T follicular helper cell (primary cell): Measurements from ENCODE around the gene TK1.
"Not testable (repeated sequence)": the region's sequence is repeated elsewhere in the genome, so short reads cannot be mapped to it uniquely, and the experiment has no call there.

Source experiments
- DNase-seq: peaks from one replicate; pipeline ENCODE4 v3.0.0-alpha.2; 2020; ENCODE audit warnings: low read depth
- total RNA-seq, 2 experiments: gene quantifications; one replicate each; lab custom pipeline; 2026; lab: John Stamatoyannopoulos, UW

Gene TK1, protein sequence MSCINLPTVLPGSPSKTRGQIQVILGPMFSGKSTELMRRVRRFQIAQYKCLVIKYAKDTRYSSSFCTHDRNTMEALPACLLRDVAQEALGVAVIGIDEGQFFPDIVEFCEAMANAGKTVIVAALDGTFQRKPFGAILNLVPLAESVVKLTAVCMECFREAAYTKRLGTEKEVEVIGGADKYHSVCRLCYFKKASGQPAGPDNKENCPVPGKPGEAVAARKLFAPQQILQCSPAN
- total RNA-seq: 0.18 to 1.00 reads per million in 2 experiments

DNA sequence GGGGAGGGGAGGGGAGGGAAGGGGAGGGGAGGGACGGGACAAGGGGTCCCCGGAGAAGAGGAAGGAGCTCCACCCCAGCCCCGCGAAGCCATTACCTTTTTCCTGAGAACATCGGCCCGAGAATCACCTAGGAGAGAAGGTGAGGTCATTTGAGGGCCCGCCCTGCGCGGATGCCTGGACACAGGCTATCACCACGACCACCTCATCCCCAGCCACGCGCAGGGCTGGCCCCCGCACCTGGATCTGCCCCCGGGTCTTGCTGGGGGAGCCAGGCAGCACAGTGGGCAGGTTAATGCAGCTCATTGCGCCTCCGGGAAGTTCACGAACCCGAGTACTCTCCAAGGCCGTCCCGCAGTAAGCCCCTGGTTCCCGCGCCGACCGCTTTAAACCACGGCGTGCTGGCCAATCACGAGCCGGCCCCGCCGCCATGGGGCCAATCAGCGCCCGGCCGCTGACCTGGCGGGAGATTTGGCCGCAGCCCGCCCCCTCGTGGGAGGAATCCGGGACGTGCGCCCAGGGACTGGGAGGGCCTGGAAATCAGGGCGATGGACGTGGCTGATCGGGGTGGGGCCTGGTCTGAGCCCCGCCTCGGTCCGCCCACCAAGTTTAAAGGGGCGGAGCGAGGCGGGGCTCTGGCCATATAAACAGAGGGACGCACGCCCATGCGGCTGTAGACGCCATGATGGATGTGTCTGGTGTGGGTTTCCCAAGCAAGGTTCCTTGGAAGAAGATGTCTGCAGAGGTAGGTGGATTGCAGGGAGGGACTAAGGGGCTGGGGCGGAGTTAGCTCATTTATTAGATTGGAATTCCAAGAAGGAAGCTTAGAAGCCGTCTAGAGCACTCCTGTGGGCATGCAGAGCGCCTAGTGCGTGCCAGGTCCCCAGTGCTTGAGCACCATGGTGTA, at the start of gene TK1, which contains the start of gene AFMID:
Gene TK1, minus strand, starts transcription at position 361 of the 904 bp plus-strand sequence. Its CDS starts 58 bp downstream, at position 303.
Gene AFMID, plus strand, starts transcription at position 671 of the 904 bp plus-strand sequence. Its CDS starts 9 bp downstream, at position 680.
- DNase-seq: peak; percentile 57

DNA sequence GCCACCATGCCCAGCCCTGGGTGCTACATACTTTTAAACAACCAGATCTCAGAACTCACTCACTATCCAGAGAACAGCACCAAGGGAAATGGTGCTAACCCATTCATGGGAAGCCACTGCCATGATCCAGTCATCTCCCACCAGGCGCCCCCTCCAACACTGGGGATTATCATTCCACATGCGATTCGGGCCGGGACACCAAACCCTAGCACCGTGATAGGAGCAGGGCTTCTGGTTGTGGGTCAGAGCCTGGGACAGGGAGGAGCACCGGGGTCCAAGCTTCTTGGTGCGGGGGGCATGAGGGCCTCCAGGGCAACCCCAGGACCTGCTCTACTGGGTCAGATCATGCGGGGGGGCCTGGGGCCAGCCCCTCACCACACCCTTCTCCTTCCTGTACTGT, 49.0 kb upstream of the TK1 start:
- DNase-seq: no peak

DNA sequence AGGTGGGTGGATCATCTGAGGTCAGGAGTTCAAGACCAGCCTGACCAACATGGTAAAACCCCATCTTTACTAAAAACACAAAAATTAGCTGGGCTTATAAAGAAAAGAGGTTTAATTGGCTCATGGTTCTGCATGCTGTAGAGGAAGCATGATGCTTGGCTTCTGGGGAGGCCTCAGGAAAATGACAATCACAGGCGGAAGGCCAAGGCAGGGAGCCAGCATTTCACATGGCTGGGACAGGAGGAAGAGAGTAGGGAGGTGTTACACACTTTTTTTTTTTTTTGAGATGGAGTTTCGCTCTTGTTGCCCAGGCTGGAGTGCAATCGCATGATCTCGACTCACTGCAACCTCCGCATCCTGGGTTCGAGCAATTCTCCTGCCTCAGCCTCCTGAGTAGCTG, 48.2 kb upstream of the TK1 start:
- not testable (repeated sequence) for DNase-seq

DNA sequence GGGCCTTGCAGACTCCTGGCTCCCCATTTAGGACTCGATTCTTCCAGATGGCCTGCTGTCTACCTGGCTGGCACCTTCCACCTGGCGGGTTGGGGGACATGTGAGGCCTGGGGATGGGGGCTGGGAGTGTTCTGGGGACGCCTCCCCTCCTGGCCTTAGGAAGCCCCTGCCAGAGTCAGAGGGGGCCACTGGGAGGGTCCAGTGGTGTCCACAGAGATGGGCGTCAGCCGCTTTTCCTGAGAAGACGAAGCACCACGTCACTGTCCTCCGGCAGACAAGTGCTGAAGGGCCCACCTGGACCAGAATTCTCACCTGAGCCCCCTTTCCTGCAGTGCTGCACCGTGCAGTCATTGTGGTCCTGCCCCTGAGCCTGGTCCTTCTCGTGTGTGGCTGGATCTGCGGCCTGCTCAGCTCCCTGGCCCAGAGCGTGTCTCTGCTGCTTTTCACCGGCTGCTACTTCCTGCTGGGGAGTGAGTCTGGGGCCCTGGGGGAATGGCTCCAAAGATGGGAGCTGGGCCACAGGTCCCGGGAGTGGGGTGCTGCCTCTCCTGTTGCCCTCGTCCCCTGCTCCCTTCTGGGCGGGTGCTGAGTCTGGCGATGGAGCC, 47.5 kb upstream of the TK1 start:
- no peak for DNase-seq

DNA sequence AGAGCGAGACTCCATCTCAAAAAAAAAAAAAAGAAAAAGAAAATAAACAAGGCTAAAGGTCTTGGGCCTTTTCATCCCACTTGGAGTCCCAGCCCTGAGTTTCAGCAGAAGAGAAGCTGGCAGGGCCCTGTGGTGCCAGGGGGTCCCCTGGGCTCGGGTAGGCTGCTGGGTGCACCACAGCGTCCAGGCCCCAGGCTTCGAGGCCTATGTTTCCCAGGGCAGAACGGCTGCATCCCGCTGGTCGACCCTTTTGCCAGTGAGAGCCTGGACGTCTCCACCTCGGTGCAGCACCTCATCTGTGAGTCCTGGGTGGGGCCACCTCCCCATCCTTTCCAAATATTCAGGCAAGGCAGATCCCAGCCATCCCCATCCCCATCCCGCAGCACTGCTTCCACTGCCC, 46.8 kb upstream of the TK1 start:
- no peak for DNase-seq

DNA sequence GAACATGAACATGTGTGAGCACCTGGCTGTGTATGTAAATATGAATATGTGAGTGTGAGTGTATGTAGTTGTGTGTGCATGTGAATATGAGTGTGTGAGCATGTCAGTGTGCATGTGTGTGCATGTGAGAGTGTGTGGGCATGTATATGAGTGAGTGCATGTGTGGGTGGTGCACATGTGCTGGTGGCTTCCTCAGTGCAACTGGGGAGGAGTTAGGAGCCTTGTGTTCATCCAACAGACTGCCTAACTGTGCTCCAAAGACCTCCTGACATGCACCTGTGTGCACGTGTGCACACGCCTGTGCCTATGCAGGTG, 46.0 kb upstream of the TK1 start:
- DNase-seq: no peak

DNA sequence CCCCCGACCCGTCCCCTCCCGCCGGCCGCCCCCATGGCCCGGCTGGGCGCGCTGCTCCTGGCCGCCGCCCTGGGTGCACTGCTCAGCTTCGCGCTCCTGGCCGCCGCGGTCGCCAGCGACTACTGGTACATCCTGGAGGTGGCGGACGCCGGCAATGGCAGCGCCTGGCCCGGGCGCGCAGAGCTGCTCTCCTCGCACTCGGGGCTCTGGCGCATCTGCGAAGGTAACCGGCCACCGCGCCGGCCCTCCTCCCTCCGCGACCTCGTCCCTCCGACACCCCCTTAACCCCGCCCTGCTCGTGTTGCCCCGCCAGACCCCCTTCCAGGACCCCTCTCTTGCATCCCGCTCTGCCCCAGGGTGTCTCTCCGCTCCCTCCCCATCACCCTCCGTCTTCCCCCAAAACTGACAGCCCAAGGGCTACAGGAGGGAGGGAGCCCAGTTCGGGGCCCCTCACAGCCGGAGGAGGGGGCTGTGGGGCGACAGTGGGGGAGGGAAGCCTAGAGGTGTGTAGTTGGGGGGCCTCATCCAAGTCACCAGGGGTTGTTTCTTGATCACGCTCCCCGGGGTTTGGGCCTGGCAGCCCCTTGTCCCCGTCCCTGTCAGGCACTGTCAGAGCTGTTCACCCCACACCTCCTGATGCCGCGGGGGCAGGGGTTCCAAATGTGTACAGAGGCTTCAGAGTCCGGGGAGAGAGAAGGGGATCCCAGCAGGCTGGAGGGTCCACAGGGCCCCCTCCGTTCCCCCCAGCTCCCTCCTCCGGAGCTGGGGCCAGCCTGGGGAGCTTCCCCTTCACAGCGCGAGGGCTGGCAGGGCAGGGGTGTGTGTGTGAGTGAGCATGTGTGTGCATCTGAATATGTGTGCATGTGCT, 45.4 kb upstream of the TK1 start:
- DNase-seq: no peak

DNA sequence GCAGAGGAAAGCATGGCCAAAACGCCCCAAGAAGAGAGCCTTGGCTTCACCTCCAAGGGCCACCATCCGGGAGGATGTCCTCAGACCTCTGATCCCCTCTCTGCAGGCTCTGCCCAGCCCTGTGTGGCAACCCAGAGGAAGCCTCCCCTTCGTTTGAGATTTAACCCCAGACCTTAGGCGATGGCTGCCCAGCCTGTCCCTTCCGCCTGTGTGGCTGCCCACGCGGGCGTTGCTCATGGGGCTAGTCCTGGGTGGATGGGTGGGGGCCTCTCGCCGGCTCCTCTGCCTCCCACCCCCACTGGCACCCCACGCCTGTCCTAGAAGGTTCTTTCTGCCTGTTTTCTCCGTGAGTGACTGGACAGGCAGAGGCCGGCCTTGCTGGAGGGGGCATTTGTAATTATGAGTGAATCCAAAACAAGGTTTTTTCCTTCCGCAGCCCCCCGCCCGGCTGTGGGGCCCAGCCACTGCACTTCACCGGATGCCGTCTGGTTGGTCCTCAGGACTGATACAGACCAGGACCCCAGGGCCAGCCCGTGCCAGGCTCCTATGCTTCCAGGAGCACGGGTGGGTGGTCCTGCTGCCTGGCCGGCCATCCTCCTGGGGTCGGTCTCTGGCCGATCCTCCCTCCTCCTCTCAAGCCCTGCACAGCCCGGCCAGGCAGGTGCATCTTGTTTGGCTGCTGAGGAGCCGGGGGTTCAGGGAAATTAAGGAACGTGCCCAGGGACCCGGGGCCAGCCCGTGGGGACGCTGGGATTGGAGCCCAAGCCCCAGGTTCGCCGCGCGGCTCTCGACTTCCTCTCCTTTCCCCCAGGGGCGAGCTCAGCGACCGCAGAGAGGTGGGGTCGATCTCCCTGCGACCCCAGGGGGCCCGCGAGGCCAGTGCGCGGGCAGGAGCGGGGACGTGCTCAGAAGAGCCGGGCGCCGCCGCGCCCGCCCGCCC, 44.4 kb upstream of the TK1 start, which contains the start of gene TMEM235:
Gene TMEM235, plus strand, starts transcription at position 636 of the 940 bp plus-strand sequence. CDS start 393 bp downstream, outside the sequence.
- no peak for DNase-seq

DNA sequence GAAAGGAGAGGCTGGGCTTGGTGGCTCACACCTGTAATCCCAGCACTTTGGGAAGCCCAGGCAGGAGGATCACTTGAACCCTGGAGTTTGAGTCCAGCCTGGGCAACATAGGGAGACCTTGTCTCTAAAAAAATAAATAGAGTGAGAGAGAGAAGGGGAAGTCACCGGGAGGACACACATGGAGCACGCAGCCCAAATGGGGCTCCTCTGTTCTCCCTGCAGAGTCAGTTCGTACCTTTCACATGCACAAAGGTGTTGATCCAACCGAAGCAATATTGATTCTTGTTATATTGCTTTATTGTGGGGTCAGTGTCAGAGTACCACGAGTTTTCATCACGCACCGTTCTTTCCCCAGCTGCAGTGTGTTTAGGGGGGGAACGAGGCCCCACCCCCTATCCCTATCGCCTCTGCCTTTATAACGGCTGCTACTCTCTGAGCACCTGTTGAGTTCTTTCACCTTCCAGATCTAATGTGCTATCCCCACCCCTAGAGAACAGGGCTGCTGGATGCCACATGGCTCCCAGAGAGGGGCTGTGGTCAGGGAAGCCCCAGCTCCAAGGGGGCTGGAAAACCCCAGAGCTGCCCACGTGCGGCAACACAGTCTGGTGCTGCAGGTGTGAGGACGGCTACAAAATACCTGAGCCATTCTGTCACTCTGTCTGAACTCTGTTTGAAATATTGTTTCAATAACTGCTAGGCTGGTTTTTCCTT, 43.6 kb upstream of the TK1 start:
- no peak for DNase-seq

DNA sequence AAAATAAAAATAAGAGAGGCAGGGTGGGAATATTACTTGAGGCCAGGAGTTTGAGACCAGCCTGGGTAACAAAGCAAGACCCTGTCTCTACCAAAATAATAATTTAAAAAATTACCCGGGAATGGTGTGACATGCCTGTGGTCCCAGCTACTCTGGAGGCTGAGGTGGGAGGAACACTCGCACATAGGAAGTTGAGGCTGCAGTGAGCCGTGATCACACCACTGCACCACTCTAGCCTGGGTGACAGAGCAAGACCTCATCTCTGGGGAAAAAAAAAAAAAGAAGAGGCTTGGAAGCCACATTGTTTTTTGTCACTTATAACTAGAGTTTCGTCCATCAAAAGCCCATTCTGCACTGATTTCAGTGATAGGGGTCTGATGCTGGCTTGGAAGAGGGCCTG, 41.3 kb upstream of the TK1 start:
- DNase-seq: no peak

DNA sequence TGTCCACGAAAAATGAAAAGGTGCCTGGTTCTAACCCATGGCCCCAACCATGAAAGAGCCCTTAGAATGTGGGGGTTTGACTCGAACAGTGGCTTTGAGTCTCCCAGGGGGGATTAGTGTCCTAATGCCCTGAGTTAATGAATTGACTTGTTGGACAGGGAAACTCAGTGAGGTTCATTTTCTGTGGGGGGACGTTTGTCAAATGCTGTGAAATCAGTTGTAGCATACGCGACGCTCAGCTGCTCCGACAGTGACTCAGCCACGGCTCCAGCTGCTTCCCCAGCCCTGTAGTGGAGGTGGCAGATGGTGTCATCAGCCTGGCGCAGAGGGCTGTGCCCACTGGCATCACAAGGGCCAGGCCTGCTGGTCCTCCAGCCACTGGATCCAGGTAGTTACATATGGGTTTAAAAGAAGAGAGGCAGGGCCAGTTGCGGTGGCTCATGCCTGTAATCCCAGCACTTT, 40.6 kb upstream of the TK1 start:
- DNase-seq: no peak

DNA sequence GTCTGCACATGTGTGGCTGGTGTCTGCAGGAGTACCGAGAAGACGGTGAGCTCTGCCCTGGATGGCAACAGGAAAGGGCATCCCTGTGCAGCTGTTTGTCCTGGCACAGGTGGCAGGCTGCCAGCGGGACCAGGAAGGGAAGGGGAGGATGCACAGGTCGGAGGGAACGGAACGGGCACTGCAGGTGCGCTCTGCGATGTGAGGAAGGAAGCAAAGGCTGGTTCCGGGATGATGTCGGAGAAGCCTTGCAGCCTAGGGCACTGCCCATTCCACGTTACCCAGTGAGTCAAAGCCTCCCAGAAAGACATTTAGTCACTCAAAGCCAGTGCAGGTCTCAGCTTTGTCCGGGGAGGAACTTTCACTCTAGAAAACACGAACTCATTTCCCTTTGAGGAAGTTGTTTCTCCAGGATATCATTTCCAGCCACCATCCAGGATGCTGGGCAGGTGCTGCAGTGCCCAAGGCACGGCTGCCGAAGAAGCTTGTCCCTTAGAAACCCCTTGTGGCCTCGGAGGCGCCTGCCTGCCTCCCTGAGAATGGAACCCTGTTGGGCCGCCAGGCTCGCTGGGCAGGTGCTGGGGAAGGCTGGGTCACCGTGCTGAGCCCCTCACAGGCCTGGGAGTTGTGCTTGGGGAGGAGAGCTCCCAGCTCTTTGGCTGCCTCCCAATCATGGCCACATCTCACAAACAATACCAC, 40.1 kb upstream of the TK1 start:
- no peak for DNase-seq

DNA sequence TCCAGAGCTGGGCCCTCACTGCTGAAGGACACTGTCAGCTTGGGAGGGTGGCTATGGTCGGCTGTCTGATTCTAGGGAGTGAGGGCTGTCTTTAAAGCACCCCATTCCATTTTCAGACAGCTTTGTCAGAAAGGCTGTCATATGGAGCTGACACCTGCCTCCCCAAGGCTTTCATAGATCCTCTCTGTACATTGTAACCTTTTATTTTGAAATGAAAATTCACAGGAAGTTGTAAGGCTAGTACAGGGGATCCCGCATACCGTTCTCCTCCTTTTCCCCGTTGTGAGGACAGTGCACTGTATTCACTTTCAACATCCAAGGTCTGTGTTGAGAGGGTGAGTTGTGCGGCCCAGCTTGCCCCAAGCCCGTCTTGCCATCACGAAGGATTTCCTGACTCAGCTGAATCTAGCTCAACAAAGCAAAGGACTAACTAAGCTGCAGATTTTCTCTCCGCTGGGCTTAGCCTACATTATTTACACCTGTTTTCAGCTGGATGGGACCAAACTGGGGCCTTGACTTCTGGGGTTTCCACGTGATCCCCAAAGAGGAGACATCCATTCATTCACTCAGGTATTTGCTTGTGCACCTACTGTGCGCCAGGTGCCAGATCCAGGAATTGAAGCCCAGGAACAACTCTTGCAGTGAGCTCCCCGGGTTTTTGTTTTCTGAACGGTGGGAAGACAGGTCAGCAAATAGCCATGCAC, 39.4 kb upstream of the TK1 start:
- no peak for DNase-seq

DNA sequence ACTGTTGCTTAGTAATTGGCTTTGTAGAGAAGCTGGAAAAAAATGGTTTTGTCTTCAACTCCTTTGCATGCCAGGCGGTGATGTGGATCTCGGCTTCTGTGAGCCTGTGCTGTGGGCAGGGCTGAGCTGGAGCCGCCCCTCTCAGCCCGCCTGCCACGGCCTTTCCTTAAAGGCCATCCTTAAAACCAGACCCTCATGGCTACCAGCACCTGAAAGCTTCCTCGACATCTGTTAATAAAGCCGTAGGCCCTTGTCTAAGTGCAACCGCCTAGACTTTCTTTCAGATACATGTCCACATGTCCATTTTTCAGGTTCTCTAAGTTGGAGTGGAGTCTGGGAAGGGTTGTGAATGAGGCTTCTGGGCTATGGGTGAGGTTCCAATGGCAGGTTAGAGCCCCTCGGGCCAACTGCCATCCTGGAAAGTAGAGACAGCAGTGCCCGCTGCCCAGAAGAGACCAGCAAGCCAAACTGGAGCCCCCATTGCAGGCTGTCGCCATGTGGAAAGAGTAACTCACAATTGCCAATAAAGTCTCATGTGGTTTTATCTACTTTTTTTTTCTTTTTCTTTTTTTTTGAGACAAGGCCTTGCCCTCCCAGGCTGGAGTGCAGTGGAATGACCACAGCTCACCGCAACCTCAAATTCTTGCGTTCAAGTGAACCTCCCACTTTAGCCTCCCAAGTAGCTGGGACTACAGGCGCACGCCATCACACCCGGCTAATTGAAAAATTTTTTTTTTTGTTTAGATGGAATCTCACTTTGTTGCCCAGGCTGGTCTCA, 38.4 kb upstream of the TK1 start:
- DNase-seq: no peak

DNA sequence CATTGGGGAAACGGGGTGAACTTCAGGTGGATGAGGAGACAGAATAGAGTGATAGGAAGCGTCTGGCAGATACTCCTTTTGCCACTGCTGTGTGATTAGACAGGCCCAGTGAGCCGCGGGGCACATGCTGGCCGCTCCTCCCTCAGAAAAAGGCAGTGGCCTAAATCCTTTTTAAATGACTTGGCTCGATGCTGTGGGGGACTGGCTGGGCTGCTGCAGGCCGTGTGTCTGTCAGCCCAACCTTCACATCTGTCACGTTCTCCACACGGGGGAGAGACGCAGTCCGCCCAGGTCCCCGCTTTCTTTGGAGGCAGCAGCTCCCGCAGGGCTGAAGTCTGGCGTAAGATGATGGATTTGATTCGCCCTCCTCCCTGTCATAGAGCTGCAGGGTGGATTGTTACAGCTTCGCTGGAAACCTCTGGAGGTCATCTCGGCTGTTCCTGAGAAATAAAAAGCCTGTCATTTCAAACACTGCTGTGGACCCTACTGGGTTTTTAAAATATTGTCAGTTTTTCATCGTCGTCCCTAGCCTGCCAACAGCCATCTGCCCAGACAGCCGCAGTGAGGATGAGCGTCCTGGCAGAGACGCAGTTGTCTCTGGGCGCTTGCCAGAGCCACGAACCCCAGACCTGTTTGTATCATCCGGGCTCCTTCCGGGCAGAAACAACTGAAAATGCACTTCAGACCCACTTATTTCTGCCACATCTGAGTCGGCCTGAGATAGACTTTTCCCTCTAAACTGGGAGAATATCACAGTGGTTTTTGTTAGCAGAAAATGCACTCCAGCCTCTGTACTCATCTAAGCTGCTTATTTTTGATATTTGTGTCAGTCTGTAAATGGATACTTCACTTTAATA, 37.6 kb upstream of the TK1 start:
- DNase-seq: no peak

DNA sequence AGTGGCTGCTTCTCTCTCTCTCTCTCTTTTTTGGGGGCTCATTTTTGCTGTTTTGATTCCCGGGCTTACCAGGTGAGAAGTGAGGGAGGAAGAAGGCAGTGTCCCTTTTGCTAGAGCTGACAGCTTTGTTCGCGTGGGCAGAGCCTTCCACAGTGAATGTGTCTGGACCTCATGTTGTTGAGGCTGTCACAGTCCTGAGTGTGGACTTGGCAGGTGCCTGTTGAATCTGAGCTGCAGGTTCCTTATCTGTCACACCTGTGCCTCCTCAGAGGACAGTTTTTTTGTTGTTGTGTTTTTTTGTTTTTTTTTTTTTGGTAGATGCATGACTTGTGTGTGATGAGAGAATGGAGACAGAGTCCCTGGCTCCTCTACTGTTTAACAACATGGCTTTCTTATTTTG, 36.9 kb upstream of the TK1 start:
- DNase-seq: no peak

DNA sequence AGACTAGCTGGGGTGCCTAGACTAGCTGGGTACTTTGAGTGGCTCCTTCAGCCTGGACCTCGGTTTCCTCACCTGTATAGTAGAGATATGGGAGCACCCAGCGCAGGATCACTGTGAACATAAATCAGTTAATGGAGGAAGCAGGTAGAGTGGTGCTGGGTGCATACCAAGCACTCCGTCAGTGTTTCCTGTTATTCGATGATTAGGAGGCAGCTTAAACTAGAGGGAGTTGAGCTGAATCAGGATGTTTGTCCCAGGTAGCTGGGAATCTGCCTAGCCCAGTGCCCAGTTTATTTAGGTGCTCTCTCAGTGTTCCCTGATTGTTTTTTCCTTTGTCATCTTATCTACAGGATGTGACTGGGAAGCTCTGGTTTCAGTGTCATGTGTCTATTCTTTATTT, 36.2 kb upstream of the TK1 start:
- no peak for DNase-seq
